AML-193 (cell line): ENCODE results near the gene ANKHD1.
A peak's percentile ranks its signal among the peaks of the same experiment; 100 is the strongest.

Experiments
- DNase-seq, 2 experiments: peaks; one replicate each; lab custom pipeline; 2025; lab: John Stamatoyannopoulos, UW

The ANKHD1 gene

DNA sequence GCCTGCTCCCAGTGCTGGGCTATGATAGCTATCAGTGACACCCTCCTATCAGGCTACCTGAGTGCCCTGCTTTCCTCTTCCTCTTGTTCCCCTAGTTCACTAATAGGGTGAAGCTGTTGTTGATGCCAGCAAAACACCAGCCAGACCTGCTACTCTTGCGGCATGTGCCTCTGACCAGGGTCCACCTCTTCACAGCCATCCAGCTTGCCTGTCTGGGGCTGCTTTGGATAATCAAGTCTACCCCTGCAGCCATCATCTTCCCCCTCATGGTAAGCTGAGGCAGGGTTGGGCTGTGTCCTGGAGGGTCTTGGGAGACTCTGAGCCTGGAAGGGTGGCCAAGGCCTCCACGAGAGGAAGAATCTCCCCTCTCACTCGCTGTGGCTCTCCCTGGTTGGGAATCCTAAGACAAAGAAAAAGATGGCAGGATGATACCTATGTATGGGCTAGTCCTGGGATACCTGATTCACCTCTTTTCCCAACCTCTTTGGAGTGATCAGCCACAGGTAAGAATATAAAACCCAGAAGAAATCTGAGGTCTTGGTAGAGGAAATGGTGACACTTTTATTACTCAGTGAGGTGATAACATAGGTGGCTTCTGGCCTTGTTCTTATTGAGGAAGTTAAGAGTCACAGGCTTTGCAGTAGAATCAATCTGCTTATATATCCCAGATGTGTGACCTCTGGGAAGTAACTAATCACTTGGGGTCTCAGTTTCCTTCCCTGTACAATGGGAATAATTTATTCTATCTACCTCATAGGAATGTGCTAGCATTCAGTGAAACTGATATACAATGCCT lies 30.1 kb upstream of the ANKHD1 start:
- DNase-seq: no peak

DNA sequence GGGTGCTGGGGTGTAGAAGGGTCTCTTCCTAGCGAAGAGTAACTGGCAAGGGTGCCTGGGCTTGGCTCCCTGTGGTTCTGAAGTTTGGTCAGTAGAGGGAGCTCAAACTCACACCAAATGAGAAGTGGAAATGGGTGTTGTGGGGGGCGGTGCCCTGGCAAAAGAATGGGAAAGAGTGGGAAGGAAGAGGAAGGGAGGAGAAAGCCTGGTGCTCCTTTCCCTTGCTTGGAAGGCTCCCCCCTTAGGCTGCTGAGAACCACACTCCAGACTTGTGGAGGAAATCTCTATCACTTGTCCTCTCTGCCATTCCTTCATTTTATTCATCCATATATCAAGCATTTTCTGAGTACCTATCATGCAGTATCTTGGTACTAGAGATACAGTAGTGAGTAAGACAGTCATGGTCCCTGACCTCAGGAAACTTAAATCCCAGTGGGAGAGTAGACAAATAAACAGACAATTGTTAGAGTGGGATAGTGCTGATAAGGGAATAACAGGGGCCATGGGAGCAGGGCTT lies 28.6 kb upstream of the ANKHD1 start:
- DNase-seq: peak; percentile 22

DNA sequence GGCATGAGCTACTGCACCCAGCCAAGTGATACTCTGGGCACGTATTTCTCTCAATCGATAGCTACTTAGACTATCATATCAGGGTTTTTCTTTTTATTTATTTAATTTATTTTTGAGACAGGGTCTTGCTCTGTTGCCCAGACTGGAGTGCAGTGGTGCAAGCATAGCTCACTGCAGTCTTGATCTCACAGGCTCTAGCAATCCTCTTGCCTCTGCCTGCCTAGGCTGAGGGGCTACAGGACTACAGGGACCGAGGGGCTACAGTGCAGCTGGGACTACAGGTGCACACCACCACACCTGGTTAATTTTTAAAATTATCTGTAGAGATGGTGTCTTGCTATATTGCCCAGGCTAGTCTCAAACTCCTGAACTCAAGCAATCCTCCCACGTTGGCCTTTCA lies 20.3 kb upstream of the ANKHD1 start:
- no peak for DNase-seq

DNA sequence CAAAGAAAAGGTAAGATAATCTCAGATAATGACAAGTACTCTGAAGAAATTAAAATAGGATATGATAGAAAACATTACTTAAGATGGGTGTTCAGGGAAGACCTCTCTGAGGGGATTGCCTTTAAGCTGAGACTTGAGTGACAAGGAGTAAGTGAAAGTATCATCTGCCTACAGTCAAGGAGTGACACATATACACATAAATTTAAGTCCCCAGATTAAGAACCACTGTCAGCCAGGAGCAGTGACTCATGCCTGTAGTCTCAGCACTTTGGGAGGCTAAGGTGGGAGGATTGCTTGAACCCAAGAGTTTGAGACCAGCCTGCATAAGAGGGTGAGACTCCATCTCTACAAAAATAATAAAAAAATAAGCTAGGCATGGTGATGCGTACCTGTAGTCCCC lies 19.7 kb upstream of the ANKHD1 start:
- no peak for DNase-seq

DNA sequence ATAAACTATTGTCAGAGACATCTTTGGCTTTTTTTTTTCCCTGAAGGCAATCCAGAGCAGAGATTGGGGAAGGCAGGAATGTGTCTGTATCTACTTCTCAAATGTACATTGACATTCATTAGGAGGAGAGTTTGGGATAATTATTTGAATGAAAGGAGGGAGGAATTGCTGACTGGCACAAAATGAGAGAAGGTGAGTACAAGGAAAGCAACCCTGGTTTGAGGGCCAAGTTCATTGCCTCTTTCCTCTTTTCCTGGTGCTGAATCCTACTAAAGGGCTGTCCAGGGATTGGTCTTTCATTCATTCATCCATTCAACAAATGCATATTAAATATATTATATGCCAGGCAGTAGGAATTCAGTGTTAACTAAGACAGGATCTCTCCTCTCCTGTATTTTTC lies 18.8 kb upstream of the ANKHD1 start:
- no peak for DNase-seq

DNA sequence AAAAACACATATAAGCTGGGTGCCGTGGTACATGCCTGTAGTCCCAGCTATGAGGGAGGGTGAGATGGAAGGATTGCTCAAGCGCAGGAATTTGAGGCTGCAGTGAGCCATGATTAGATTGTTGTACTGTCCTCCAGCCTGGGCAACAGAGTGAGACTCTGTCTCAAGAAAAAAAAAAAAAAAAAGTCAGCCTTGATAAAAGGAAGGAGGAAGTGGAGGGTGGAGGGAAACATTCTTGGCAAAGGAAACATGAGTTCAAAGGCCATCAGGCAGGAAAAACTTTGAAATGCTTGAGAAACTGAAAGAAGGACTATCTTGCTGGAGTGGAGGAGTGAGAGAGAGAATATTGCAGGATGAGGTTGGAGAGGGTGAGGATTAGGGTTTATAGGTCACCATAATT lies 18.3 kb upstream of the ANKHD1 start:
- DNase-seq: no peak

DNA sequence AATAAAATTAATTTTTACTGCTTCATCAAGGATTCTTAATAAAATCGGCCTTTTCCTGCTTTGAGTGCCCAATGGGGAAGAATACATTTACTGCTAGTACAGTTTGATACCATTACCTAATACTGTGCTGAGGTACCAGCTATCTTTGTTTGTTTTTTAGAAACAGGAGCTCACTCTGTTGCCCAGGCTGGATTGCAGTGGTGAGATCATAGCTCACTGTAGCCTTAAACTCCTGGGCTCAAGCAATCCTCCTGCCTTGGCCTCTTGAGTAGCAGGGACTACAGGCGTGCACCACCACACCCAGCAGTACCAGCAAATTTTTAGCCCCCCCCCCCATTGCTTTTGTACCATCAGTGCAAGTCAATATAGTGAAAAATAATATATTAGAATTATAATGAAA lies 13.6 kb upstream of the ANKHD1 start:
- no peak for DNase-seq

DNA sequence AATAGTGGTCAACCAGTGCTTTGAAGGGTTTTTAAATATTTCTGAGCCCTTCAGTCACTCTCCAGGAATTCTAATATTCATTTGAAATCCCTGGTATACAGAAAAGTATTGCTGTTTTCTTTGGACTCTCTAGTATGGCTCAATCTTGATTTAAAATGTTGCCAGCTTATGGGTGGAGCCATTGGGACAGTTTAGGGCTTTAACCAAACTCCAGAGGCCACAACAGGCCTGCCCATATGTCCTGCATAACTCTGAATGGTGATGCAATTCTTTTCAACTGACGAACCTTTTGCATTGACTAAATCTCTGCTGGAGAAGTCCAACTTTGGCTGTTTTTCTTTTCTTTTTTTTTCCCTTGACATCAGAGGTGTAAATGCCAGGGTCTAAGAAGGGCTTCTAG lies 10.3 kb upstream of the ANKHD1 start:
- DNase-seq: peak; percentile 19 to 38

DNA sequence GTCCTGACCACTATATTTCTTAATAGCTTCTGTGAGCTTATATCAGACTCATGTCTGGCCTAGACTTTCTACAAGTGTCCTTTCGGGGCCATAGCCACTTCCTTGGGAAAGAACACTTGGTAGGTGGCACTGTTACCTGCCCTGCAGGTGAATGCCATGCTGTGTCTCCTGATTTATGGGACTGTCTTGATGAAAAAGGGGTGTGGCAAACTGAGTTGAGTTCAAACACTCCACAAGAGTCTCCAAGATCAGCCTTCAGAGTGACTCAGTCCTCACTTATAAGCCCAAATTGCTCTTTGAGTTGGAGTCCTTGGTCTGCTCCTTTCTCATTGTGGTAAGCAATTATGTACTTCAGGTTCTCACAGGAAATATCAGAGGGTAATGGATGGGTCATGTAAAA lies 9.9 kb upstream of the ANKHD1 start:
- no peak for DNase-seq

DNA sequence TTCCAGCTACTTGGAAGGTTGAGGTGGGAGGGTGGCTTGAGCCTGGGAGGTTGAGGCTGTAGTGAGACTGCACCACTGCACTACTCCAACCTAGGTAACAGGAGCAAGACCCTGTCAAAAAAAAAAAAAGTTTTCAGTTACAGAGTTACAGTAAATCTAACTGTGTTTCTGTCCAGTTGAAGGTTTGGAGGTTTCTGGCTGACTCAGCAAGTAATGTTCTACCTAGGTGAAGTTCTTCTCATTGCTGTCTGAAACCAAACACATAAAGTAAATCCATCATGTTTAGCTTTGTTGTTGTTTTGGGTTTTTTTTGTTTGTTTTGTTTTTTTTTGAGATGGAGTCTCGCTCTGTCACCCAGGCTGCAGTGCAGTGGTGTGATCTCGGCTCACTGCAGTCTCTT lies 7.9 kb upstream of the ANKHD1 start:
- no peak for DNase-seq

DNA sequence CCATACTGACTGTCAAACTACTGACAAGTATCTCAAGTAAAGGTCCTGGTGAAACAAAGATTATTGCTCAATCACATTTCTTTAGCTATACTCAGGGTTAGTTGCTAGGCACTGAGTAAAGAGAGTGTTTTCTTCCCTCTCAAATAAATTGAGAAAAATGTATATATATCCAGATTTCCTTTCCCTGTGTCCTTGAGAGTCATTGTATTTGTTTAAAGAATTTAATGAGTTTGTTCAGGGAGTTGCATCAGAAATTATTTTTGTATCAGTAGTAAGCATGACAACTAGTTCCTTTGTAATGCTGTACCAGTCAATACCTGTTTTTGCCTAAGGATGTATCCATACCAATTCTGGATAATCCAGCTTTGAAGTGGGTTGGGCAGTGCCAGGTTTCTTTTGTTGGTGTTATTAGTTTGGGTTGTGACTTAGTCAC lies 3.2 kb upstream of the ANKHD1 start:
- peak; percentile 45 to 57 for DNase-seq

DNA sequence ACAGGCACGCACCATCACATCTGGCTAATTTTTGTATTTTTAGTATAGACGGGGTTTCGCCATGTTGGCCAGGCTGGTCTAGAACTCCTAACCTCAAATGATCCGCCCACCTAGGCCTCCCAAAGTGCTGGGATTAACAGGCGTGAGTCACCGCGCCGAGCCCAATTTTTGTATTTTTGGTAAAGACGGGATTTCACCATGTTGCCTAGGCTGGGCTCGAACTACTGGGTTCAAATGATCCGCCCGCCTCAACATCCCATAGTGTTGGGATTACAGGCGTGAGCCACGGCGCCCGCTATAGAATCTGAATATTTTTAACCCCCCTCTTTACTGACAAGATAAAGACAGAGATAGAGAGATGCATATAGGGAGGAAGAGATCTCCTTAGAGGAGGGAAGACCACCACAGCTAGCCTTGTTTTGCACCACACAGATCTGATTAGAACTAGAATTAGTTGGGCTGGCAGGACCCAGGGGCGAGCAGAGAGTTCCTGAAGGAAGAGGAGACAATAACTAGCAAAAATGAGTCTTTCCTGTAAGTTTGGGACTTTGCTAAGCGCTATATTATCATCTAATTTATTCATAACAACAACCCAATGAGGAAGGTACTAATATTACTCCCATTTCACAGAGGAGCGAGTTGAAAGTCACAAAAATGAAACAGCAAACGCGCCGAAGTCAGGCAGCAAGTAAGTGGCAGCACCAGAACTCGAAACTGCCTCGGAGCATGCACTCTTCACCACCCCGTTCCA lies 1.5 kb upstream of the ANKHD1 start:
- DNase-seq: no peak

DNA sequence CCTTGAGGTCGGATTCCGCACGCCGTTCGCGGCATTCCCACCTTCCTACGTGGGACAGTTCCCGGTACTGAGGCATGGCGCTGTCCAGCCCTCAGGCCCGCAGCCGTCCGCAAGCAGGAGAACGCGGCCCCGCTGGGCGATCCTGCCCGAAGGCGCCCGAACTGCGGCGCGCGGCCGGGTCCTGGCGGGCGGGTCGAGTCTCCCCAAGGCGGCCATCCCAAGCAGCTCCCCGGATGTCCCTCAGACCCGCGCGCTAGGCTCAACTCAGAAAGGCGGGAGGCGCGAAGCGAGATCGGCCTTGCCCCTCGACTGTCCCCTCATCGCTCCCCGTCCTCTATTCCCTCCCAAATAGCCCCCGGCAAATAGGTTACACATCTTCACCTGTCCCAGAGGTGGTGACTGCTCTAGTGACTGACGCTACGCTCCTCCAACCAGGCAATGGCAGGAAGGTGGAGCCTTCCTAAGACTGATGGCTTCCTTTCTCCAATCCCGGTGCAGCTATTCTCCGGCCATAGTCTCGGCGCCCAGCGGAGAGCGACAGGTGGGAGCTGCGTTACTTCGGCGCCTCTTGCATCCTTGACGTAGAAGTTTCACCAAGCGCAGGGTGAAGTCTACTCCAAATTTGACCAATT lies 787 bp upstream of the ANKHD1 start:
- DNase-seq: peak; percentile 91 to 95

DNA sequence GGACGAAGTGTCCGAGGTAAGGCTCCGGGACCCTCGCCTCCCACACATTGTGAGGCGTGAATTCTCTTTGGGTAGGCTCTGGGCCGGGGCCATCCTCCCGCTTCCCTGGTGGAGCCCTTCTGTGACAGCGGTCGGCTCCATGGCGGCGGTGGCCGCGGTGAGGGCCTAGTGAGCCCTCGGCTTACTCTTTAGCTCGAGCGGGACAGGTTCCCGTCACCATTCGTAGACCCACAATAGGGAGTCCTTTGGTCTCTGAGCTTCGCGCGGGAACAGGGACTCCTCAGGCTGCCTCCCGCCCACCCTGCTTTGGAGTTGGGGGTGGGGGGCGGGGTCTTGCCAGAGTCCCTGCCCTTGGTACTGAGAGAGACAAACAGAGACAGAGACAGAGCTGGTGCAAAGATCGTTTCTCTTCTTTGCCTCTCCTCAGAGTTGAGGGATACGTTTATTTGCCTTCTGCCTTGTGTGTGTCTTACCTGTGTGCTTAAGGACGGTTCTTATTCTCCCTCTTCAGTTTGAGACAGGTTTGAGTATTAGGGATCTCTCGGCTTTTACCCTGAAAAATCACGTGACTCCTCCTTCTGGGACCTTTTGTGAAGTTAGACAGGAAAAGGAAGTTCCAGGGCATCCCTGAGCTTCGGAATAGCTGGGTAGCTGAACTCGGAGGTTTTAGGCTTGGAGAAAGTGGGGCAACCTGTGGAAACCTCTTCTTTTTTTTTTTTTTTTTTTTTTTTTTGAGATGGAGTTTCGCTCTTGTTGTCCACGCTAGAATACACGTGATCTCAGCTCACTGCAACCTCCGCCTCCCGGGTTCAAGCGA lies 833 bp downstream of the ANKHD1 start:
- DNase-seq: peak; percentile 34 to 60

DNA sequence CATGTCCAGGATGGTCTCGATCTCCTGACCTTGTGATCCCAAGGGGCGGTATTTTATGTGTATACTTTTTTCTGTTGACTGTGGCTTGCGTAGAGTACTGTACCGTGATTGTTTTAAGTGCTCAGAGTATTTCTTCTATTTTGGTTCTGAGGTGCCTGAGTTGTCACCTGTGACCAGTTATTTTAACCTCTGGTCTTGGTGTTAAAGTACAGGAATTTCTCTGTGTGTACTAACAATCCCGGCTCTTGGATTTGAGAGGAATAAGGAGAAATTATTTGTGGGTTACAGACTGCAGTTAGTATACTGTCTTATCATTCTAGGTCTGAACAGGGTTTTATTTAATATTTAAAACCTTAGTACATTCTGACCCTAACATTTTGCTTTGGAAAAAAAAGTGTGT lies 2.0 kb downstream of the ANKHD1 start:
- DNase-seq: no peak

DNA sequence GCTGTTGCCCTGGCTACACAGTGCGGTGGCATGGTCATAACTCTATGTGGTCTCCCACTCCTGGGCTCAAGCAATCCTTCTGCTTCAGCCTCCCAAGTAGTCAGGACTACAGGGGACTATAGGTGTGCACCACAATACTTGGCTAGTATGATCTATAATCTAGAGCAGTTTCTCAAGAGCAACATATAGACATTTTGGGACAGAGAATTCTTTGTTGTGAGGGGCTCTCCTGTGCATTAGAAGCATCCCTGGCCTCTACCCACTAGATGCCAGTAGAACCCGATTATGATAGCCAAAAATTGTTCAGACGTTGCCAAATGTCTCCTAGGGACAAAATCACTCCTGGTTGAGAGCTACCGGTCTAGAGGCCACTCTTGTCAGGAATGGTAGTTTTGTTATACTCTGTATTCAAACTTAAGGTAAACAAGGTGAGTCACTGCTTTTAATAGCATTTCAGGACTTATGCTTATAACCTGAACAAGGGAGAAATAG lies 7.2 kb downstream of the ANKHD1 start:
- DNase-seq: no peak

DNA sequence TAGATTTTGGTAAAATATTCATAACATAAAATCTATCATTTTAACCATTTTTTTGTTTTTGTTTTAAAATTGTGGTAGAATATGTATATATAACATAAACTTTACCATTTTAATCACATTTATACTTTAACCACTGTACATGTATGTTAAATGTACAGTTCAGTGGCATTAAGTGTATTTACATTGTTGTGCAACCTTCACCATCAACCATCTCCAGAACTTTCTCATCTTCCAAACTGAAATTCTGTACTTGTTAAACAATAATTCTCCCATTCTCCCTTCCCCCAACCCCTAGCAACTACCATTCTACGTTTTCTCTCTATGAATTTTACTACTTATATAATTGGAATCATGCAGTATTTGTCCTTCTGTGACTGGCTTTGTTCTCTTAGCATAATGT lies 11.6 kb downstream of the ANKHD1 start:
- DNase-seq: no peak

DNA sequence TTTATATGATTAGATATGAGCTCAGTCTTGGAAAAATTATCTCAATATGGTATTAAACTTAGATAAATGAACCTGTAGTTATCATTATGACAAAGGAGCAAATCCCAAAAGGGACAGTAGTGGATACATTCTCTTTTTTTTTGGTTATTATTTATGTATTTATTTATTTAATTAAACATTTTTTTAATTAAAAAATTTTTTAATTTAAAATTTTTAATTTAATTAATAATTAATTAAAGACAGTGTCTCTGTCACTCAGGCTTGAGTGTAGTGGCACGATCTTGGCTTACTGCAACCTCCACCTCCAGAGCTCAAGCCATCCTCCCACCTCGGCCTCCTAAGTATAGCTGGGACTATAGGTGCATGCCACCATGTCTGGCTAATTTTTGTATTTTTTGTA lies 15.6 kb downstream of the ANKHD1 start:
- no peak for DNase-seq

DNA sequence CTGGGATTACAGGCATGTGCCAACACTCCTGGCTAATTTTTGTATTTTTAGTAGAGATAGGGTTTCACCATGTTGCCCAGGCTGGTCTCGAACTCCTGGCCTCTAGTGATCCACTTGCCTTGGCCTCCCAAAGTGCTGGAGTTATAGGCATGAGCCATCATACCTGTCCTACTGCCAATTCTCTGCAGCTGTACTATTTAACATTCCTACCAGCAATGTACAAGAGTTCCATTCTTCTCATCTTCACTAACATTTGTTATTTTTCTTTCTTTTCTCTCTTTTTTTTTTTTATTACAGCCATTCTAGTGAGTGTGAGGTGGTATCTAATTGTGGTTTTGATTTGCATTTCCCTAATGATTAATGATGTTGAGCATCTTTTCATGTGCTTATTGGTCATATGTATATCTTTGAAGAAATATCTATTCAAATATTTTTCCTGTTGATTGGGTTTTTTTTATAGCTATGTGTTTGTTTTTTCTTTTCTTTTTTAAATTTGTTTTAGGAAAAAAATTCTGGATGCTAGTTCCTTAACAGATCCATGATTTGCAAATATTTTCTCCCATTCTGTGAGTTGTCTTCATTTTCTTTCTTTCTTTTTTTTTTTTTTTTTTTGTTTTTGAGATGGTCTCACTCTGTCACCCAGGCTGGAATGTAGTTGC lies 17.4 kb downstream of the ANKHD1 start:
- no peak for DNase-seq

DNA sequence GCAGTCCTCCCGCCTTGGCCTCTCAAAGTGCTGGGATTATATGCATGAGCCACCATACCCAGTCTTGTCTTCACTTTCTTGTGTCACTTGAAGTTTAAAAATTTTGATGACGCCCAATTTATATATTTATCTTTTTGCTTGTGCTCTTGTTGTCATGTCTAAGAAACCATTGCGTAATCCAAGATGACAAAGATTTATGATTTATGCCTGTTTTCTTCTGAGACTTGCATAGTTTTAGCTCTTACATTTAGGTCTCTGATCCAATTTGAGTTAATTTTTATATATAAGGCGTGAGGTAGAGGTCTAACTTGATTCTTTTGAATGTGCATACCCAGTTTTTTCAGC lies 18.6 kb downstream of the ANKHD1 start:
- DNase-seq: no peak

DNA sequence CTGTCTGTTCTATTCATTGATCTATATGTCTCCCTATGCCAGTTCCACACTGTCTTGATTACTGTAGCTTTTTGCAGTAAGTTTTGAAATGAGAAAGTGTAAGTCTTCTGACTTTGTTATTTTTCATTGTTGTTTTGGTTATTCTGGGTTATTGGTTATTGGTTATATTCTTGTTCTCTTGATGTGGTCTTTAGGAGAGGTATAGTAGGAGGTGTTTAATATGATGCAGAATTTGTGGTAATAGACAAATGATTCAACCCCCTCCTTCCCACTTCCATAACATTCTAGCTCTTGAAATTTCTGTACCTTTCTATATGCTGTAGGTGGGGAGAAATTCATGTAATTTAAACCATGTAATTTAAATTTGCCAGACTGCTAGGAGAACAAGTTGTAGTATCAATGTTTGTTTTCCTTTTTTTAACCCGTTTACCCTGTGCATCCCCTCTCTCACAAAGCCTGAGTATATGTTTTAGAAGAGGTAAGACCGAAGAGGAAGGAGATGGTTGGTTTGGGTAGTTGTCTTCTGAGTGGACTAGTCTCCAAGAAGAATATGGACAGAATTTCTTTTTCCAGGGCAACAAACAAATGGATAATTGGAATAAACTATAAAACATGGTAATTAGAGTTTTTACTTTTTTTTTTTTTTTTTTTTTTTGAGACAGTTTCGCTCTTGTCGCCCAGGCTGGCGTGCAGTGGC lies 19.2 kb downstream of the ANKHD1 start:
- no peak for DNase-seq
